ENCODE data around the gene MYH6. TPM values are rescaled to one million over a fixed set of nuclear protein-coding genes. Genes with fewer than 3 reads are reported as not detected.
"Not testable (repeated sequence)": the region's sequence is repeated elsewhere in the genome, so short reads cannot be mapped to it uniquely, and the experiment has no call there.

The MYH6 gene
- total and polyA plus RNA-seq, 7 donors: 1.5 to 4.9 (median 3.0) TPM; not detected in 4

- TF ChIP-seq POLR2AphosphoS5 (IDR thresholded peaks at IDR 0.05) (no peak), EP300 (IDR thresholded peaks at IDR 0.05) (no peak), POLR2A (IDR thresholded peaks at IDR 0.05) (no peak), CTCF (IDR thresholded peaks at IDR 0.05) (no peak)
- H3K27ac ChIP-seq: no peak overlapping the region
- H3K9me3 ChIP-seq: no peaks in the 10 kb centered on the region
- no peaks in the 10 kb centered on the region for H3K4me1 ChIP-seq
- 84 to 90% methylated on average over 21 of the region's 21 CpGs for WGBS, 2 donors
- no peak overlapping the region for H3K4me3 ChIP-seq
- DNase-seq: no peak
- no peaks in the 10 kb centered on the region for H3K27me3 ChIP-seq
- no peaks in the 10 kb centered on the region for H3K36me3 ChIP-seq
- intact Hi-C loops (cut with DNase I): no loop called here
These were observed 9.9 kb upstream of the MYH6 start for GRCh38 chr14:23418021-23418420.

- H3K27me3 ChIP-seq; intact Hi-C loops (cut with DNase I); DNase-seq; H3K4me1 ChIP-seq; H3K9me3 ChIP-seq; H3K4me3 ChIP-seq; H3K27ac ChIP-seq; H3K36me3 ChIP-seq: not testable (repeated sequence)
- 85 to 86% methylated on average over 12 of the region's 12 CpGs for WGBS, 2 donors
These were observed 9.2 kb upstream of the MYH6 start for GRCh38 chr14:23417269-23417668.

- H3K4me1 ChIP-seq: no peaks in the 10 kb centered on the region
- intact Hi-C loops (cut with DNase I): no loop called here
- TF ChIP-seq POLR2AphosphoS5 (IDR thresholded peaks at IDR 0.05): no peak
- no peak for DNase-seq
- no peak overlapping the region for H3K27ac ChIP-seq
- WGBS, 2 donors: 82 to 86% methylated on average over 11 of the region's 11 CpGs
- no peaks in the 10 kb centered on the region for H3K36me3 ChIP-seq
- H3K9me3 ChIP-seq: no peaks in the 10 kb centered on the region
- H3K4me3 ChIP-seq: no peak overlapping the region
- no peaks in the 10 kb centered on the region for H3K27me3 ChIP-seq
These were observed 8.7 kb upstream of the MYH6 start for GRCh38 chr14:23416801-23417200.

- intact Hi-C loops (cut with DNase I): no loop called here
- TF ChIP-seq POLR2A (IDR thresholded peaks at IDR 0.05): no peak
- TF ChIP-seq CTCF (IDR thresholded peaks at IDR 0.05): no peak
- no peak for TF ChIP-seq POLR2AphosphoS5 (IDR thresholded peaks at IDR 0.05)
- no peak for TF ChIP-seq EP300 (IDR thresholded peaks at IDR 0.05)
- Histone ChIP-seq H3K27me3 (no peaks in the 10 kb centered on the region), H3K4me3 (no peak overlapping the region), H3K27ac (no peak overlapping the region), H3K4me1 (no peaks in the 10 kb centered on the region), H3K9me3 (no peaks in the 10 kb centered on the region), H3K36me3 (no peaks in the 10 kb centered on the region)
- DNase-seq: no peak
- WGBS, 2 donors: 82% methylated on average over 21 of the region's 21 CpGs
These were observed 8.0 kb upstream of the MYH6 start for GRCh38 chr14:23415821-23416778.

- Histone ChIP-seq H3K36me3 (no peaks in the 10 kb centered on the region), H3K4me3 (no peak overlapping the region), H3K9me3 (no peaks in the 10 kb centered on the region), H3K27me3 (no peaks in the 10 kb centered on the region), H3K4me1 (no peaks in the 10 kb centered on the region), H3K27ac (no peak overlapping the region)
- TF ChIP-seq CTCF (IDR thresholded peaks at IDR 0.05) (no peak), POLR2AphosphoS5 (IDR thresholded peaks at IDR 0.05) (no peak), POLR2A (IDR thresholded peaks at IDR 0.05) (no peak), EP300 (IDR thresholded peaks at IDR 0.05) (no peak)
- DNase-seq: no peak
- WGBS, 2 donors: 94% methylated on average over 39 of the region's 39 CpGs
- intact Hi-C loops (cut with DNase I): no loop called here
These were observed 7.1 kb upstream of the MYH6 start for GRCh38 chr14:23414906-23415820.

Data from sigmoid colon (tissue), 7 donors.